ENCODE measurements around the gene VAV3.

- TF ChIP-seq CTCF (IDR thresholded peaks at IDR 0.05 in 4 of 5, conservative IDR thresholded peaks at IDR 0.05 in 1 of 5) (no peak), POLR2A (IDR thresholded peaks at IDR 0.05) (no peak)
Measured at GRCh38 chr1:107532318-107532717, 432.7 kb downstream of the VAV3 start.

Data from gastrocnemius medialis (tissue), 4 donors.